Endothelial cell of umbilical vein (primary cell): ENCODE measurements around the gene MOB2. TPM values are rescaled to one million over a fixed set of nuclear protein-coding genes. Genes with fewer than 3 reads are reported as not detected.

Experiments
- BruUV-seq: library from RNA; stranded (reverse); fragments of 400-500 nt; replicated peaks from 2 replicates; lab custom pipeline; 2021; lab: Mats Ljungman, UMichigan
- CTCF ChIA-PET: fragments of 300-600, 350-600 bp; sonication (Branson Sonifier 250); formaldehyde crosslinking; loops from one replicate; lab custom pipeline; 2021; ENCODE audit warnings: antibody characterized with exemption, inconsistent platforms; lab: Charles Lee
- POLR2A ChIA-PET: fragments of 300-600, 350-600 bp; sonication (Branson Sonifier 250); formaldehyde crosslinking; loops from one replicate; lab custom pipeline; 2021; ENCODE audit warnings: antibody characterized with exemption, inconsistent platforms; lab: Charles Lee
- DNase-seq: peaks from one replicate; pipeline ENCODE4 v3.0.0-alpha.2; 2011; ENCODE audit warnings: low read depth, low spot score
- FAIRE-seq: peaks from 2 replicates; lab custom pipeline; 2011; peaks lifted over from hg19 to GRCh38; lab: Jason Lieb, UNC
- H2AFZ ChIP-seq: 2 replicates; pipeline ENCODE4 v1.6.0; 2012; ENCODE audit warnings: low read depth, low read length, control low read depth, inconsistent platforms
- H3K27ac ChIP-seq: 2 replicates; pipeline ENCODE4 v1.5.1; 2011; ENCODE audit warnings: low read depth, mild to moderate bottlenecking, control low read depth, low read length, moderate library complexity; ENCODE audit not compliant: insufficient read depth
- H3K27me3 ChIP-seq, 2 experiments: 2 replicates each; pipeline versions ENCODE4 v1.6.0 to v1.6.1; 2011; ENCODE audit warnings: low read length in 2 of 2, mixed read lengths in 1 of 2; ENCODE audit not compliant: control insufficient read depth in 2 of 2, insufficient read depth in 2 of 2
- H3K36me3 ChIP-seq, 2 experiments: 2 replicates in 1 of 2; 3 replicates in 1 of 2; pipeline ENCODE4 v1.5.1; 2011; ENCODE audit warnings: low read length in 2 of 2, mild to moderate bottlenecking in 1 of 2, moderate library complexity in 1 of 2; ENCODE audit not compliant: control insufficient read depth in 2 of 2, insufficient read depth in 2 of 2; ENCODE audit errors: extremely low read depth in 1 of 2
- H3K4me1 ChIP-seq: 3 replicates; pipeline ENCODE4 v1.5.1; 2011; ENCODE audit warnings: mild to moderate bottlenecking, low read length; ENCODE audit not compliant: control insufficient read depth, insufficient read depth; ENCODE audit errors: extremely low read depth
- H3K4me2 ChIP-seq: 2 replicates; pipeline ENCODE4 v1.6.1; 2011; ENCODE audit warnings: low read length, control low read depth, mixed read lengths; ENCODE audit not compliant: insufficient read depth
- H3K4me3 ChIP-seq, 3 experiments: fragments of 200-600 bp in 1 of 3; sonication (generic), shearing (Covaris generic) in 1 of 3; replicated peaks in 1 of 3; 2 replicates each; pipeline ENCODE4 v1.5.1; 2011 to 2016; ENCODE audit warnings: control low read depth in 3 of 3, low read length in 3 of 3, mild to moderate bottlenecking in 2 of 3, inconsistent platforms in 1 of 3, low read depth in 1 of 3, moderate library complexity in 1 of 3; ENCODE audit not compliant: insufficient read depth in 1 of 3
- H3K79me2 ChIP-seq: 2 replicates; pipeline ENCODE4 v1.6.0; 2012; ENCODE audit warnings: low read length, inconsistent platforms; ENCODE audit not compliant: control insufficient read depth, insufficient read depth
- H3K9ac ChIP-seq: replicated peaks from 2 replicates; pipeline ENCODE3; 2011; ENCODE audit warnings: low read length, control low read depth; ENCODE audit not compliant: insufficient read depth; ENCODE audit errors: extremely low read depth
- H3K9me1 ChIP-seq: replicated peaks from 3 replicates; pipeline ENCODE4 v1.6.0; 2011; ENCODE audit warnings: mild to moderate bottlenecking, low read length; ENCODE audit not compliant: control insufficient read depth, insufficient read depth; ENCODE audit errors: extremely low read depth
- H3K9me3 ChIP-seq: replicated peaks from 2 replicates; pipeline ENCODE4 v1.5.1; 2012; ENCODE audit warnings: low read length, inconsistent platforms; ENCODE audit not compliant: control insufficient read depth, insufficient read depth
- H4K20me1 ChIP-seq: replicated peaks from 2 replicates; pipeline ENCODE3; 2011; ENCODE audit warnings: mild to moderate bottlenecking, low read length; ENCODE audit not compliant: control insufficient read depth, insufficient read depth; ENCODE audit errors: extremely low read depth
- CTCF ChIP-seq, 2 donors: IDR thresholded peaks; 1 replicate in 1 of 2; 2 replicates in 1 of 2; pipeline ENCODE4 v1.5.1; 2011; ENCODE audit warnings: low read length in 2 of 2, mild to moderate bottlenecking in 2 of 2, moderate library complexity in 2 of 2, control low read depth in 1 of 2, inconsistent platforms in 1 of 2, low read depth in 1 of 2; ENCODE audit not compliant: insufficient read depth in 1 of 2; ENCODE audit errors: extremely low read depth in 1 of 2
- EZH2 ChIP-seq: IDR thresholded peaks from 2 replicates; pipeline ENCODE4 v1.6.1; 2012; ENCODE audit warnings: borderline replicate concordance, low read depth, mild to moderate bottlenecking, moderate library complexity, low read length, inconsistent platforms; ENCODE audit not compliant: severe bottlenecking
- FOS ChIP-seq: IDR thresholded peaks from 2 replicates; pipeline ENCODE4 v1.6.1; 2011; ENCODE audit warnings: mild to moderate bottlenecking, low read length, moderate library complexity, borderline replicate concordance; ENCODE audit not compliant: insufficient read depth
- GATA2 ChIP-seq: IDR thresholded peaks from 2 replicates; pipeline ENCODE4 v1.7.0; 2011; ENCODE audit warnings: low read depth, mild to moderate bottlenecking, moderate library complexity, mixed read lengths, low read length; ENCODE audit not compliant: insufficient read length, insufficient read depth
- JUN ChIP-seq: IDR thresholded peaks from 2 replicates; pipeline ENCODE4 v1.6.1; 2011; ENCODE audit warnings: borderline replicate concordance, low read depth; ENCODE audit not compliant: insufficient read length, insufficient read depth
- MAX ChIP-seq: IDR thresholded peaks from 2 replicates; pipeline ENCODE4 v1.6.1; 2011; ENCODE audit not compliant: insufficient read depth, insufficient read length
- MYC ChIP-seq: IDR thresholded peaks from one replicate; pipeline ENCODE4 v1.6.1; 2011; ENCODE audit warnings: mild to moderate bottlenecking, low read depth, low read length
- POLR2A ChIP-seq: IDR thresholded peaks from 2 replicates; pipeline ENCODE4 v1.6.1; 2012; ENCODE audit warnings: low read depth, mild to moderate bottlenecking, control low read depth, low read length
- POLR2AphosphoS5 ChIP-seq: IDR thresholded peaks from 2 replicates; pipeline ENCODE4 v1.6.1; 2012; ENCODE audit warnings: low read depth, mild to moderate bottlenecking, control low read depth, low read length, moderate library complexity; ENCODE audit not compliant: insufficient read depth
- dilution Hi-C: fragments of 300-500 bp; cut with MboI; formaldehyde crosslinking; loops from one replicate; pipeline ENCODE4 v1.15.0; 2019; ENCODE audit warnings: low sequenced_read_pairs; ENCODE audit not compliant: extremely low pct_ligation_motif_present
- intact Hi-C: fragments of 100-400 bp; cut with micrococcal nuclease; formaldehyde crosslinking; loops from one replicate; pipeline ENCODE4 v1.10.0; 2022
- polyA plus RNA-seq, 4 experiments: library from polyadenylated mRNA; depleted of rRNA in 3 of 4; stranded (reverse) in 3 of 4; unstranded in 1 of 4; fragments of >200 nt; gene quantifications; 2 replicates each; pipeline versions ENCODE4 v1.2.1 to v1.2.3, GENCODE V29; 2011 to 2012; ENCODE audit warnings: missing spikeins in 1 of 4
- total RNA-seq: library from RNA; stranded (reverse); gene quantifications from 2 replicates; pipeline ENCODE4 v1.2.3, GENCODE V29; 2021

The MOB2 gene
- total and polyA plus RNA-seq, 2 donors (not counting 3 experiments of a cell fraction or from before 2014, with no cell fraction given), result 38.2 to 50.6 TPM

- Histone ChIP-seq H3K9me3 (no peaks in the 10 kb centered on the region), H3K27ac (no peak overlapping the region), H3K36me3 (peaks cover 0 to 4% of the 10 kb centered on the region in 2 experiments), H3K27me3 (no peaks in the 10 kb centered on the region), H3K79me2 (no peaks in the 10 kb centered on the region), H4K20me1 (no peaks in the 10 kb centered on the region), H3K4me2 (no peak overlapping the region), H2AFZ (no peak overlapping the region), H3K9me1 (no peaks in the 10 kb centered on the region), H3K4me1 (no peaks in the 10 kb centered on the region), H3K9ac (no peak overlapping the region), H3K4me3 (no peak overlapping the region)
- dilution Hi-C loops, result no loop called here
- intact Hi-C loops, result no loop called here
- FAIRE-seq (no peak), DNase-seq (no peak)
- no peak for TF ChIP-seq FOS
- no peak for TF ChIP-seq EZH2
- TF ChIP-seq CTCF (IDR thresholded peaks at IDR 0.05; ENCODE audit: extremely low read depth in 1 of 2, insufficient read depth in 1 of 2, low read depth in 1 of 2, low read length in 2 of 2), result no peak
- no peak for TF ChIP-seq GATA2
- TF ChIP-seq POLR2AphosphoS5, result no peak
- TF ChIP-seq JUN, result no peak
- TF ChIP-seq POLR2A, result no peak
- TF ChIP-seq MAX, result no peak
- TF ChIP-seq MYC, result no peak
- CTCF ChIA-PET, result no interaction called here
- POLR2A ChIA-PET, result no interaction called here
- BruUV-seq, result no TSS peak
Measured at GRCh38 chr11:1468002-1468401, 18.6 kb downstream of the MOB2 start.
